Ascending aorta (tissue), 2 donors: ENCODE data around the gene RANGAP1. TPM values are rescaled to one million over a fixed set of nuclear protein-coding genes. Genes with fewer than 3 reads are reported as not detected.
A peak's percentile ranks its signal among the peaks of the same experiment; 100 is the strongest.
"Not testable (repeated sequence)": the region's sequence is repeated elsewhere in the genome, so short reads cannot be mapped to it uniquely, and the experiment has no call there.

Experiments used
- DNase-seq, 2 donors: peaks; one replicate each; pipeline ENCODE4 v3.0.0-alpha.2; 2019; ENCODE audit warnings: low spot score in 2 of 2
- H3K27ac ChIP-seq, 2 donors: fragments of 200-600 bp; sonication (generic); one replicate each; pipeline ENCODE4 v1.5.1; 2016 to 2017; ENCODE audit warnings: mild to moderate bottlenecking in 1 of 2
- H3K27me3 ChIP-seq: fragments of 200-600 bp; sonication (generic); one replicate; pipeline ENCODE4 v1.5.1; 2017
- H3K36me3 ChIP-seq, 2 donors: fragments of 200-600 bp; sonication (generic); one replicate each; pipeline ENCODE4 v1.5.1; 2016
- H3K4me1 ChIP-seq, 2 donors: fragments of 200-600 bp; sonication (generic); one replicate each; pipeline ENCODE4 v1.5.1; 2016 to 2017; ENCODE audit warnings: mild to moderate bottlenecking in 1 of 2
- H3K4me3 ChIP-seq, 2 donors: fragments of 200-600 bp; sonication (generic); one replicate each; pipeline ENCODE4 v1.5.1; 2016 to 2017; ENCODE audit warnings: mild to moderate bottlenecking in 1 of 2
- H3K9me3 ChIP-seq, 2 donors: fragments of 200-600 bp; sonication (generic); one replicate each; pipeline ENCODE4 v1.5.1; 2016
- intact Hi-C: fragments of 100-400 bp; cut with DNase I; formaldehyde crosslinking; loops from one replicate; pipeline ENCODE4 v1.15.1; 2023
- total RNA-seq: library from RNA; depleted of rRNA; stranded (reverse); fragments of >200 nt; gene quantifications from one replicate; pipeline ENCODE4 v1.1.0, GENCODE V29; 2016
- TF ChIP-seq, protein P1 (sequence below), 3 experiments: fragments of 200-600 bp in 2 of 3; fragments of 450-650 bp in 1 of 3; sonication (generic) in 2 of 3; IDR thresholded peaks; one replicate each; pipeline ENCODE4 v1.5.1; 2016 to 2019; ENCODE audit warnings: antibody characterized with exemption in 3 of 3, mild to moderate bottlenecking in 1 of 3, moderate library complexity in 1 of 3

The RANGAP1 gene
- total RNA-seq, 1 donor from 2014 or later: 49.8 TPM

- TF ChIP-seq, protein P1, sequence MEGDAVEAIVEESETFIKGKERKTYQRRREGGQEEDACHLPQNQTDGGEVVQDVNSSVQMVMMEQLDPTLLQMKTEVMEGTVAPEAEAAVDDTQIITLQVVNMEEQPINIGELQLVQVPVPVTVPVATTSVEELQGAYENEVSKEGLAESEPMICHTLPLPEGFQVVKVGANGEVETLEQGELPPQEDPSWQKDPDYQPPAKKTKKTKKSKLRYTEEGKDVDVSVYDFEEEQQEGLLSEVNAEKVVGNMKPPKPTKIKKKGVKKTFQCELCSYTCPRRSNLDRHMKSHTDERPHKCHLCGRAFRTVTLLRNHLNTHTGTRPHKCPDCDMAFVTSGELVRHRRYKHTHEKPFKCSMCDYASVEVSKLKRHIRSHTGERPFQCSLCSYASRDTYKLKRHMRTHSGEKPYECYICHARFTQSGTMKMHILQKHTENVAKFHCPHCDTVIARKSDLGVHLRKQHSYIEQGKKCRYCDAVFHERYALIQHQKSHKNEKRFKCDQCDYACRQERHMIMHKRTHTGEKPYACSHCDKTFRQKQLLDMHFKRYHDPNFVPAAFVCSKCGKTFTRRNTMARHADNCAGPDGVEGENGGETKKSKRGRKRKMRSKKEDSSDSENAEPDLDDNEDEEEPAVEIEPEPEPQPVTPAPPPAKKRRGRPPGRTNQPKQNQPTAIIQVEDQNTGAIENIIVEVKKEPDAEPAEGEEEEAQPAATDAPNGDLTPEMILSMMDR (IDR thresholded peaks at IDR 0.05): no peak
- H3K27me3 ChIP-seq: no peaks in the 10 kb centered on the region
Observed at GRCh38 chr22:41296826-41297667, 11.1 kb upstream of the RANGAP1 start.

GRCh38 chr22:41294816-41295215, 8.8 kb upstream of the RANGAP1 start:
- H3K4me3 ChIP-seq, H3K27ac ChIP-seq, H3K9me3 ChIP-seq, intact Hi-C loops, H3K4me1 ChIP-seq, H3K36me3 ChIP-seq, H3K27me3 ChIP-seq, DNase-seq: not testable (repeated sequence)

More at GRCh38 chr22:41296826-41297667, 11.1 kb upstream of the RANGAP1 start:
- Histone ChIP-seq H3K4me1 (peaks cover 0 to 5% of the 10 kb centered on the region in 2 donors), H3K36me3 (no peaks in the 10 kb centered on the region), H3K9me3 (no peaks in the 10 kb centered on the region), H3K27ac (no peak overlapping the region), H3K4me3 (no peak overlapping the region)
- DNase-seq: no peak
- intact Hi-C loops: no loop called here

- no peaks in the 10 kb centered on the region for H3K36me3 ChIP-seq
- no peaks in the 10 kb centered on the region for H3K27me3 ChIP-seq
- H3K4me3 ChIP-seq: no peak overlapping the region
- peaks cover 3 to 18% of the 10 kb centered on the region in 2 donors for H3K4me1 ChIP-seq
- intact Hi-C loops: no loop called here
- H3K9me3 ChIP-seq: no peaks in the 10 kb centered on the region
- TF ChIP-seq, protein P1 (IDR thresholded peaks at IDR 0.05): no peak
- H3K27ac ChIP-seq: peak overlapping the region; percentile 29 to 44
- no peak for DNase-seq
Observed at GRCh38 chr22:41290262-41291221, 4.6 kb upstream of the RANGAP1 start.

GRCh38 chr22:41289671-41290070, 3.7 kb upstream of the RANGAP1 start:
- Histone ChIP-seq H3K27me3 (no peaks in the 10 kb centered on the region), H3K4me3 (no peak overlapping the region), H3K36me3 (no peaks in the 10 kb centered on the region), H3K9me3 (no peaks in the 10 kb centered on the region), H3K4me1 (peaks cover 3 to 25% of the 10 kb centered on the region in 2 donors), H3K27ac (peak overlapping the region in 1 of 2 donors; percentile 35)
- intact Hi-C loops: loop anchor here (5.0 kb wide), 3 partner anchors 78 to 233 kb away; partner anchors contain the start of gene EP300
- TF ChIP-seq, protein P1 (IDR thresholded peaks at IDR 0.05): no peak
- DNase-seq: no peak

- no peaks in the 10 kb centered on the region for H3K36me3 ChIP-seq
- intact Hi-C loops: loop anchor here (5.0 kb wide), 3 partner anchors 79 to 234 kb away; partner anchors contain the start of gene EP300
- H3K27me3 ChIP-seq: no peaks in the 10 kb centered on the region
- no peak overlapping the region for H3K4me3 ChIP-seq
- TF ChIP-seq, protein P1 (IDR thresholded peaks at IDR 0.05): no peak
- H3K9me3 ChIP-seq: no peaks in the 10 kb centered on the region
- DNase-seq: no peak
- H3K27ac ChIP-seq: peak overlapping the region; percentile 35 to 62
- peaks cover 3 to 27% of the 10 kb centered on the region in 2 donors for H3K4me1 ChIP-seq
Observed at GRCh38 chr22:41288245-41288946, 2.4 kb upstream of the RANGAP1 start.
